H1 (cell line): ENCODE measurements around the gene SCAMP3. TPM values are rescaled to one million over a fixed set of nuclear protein-coding genes. Genes with fewer than 3 reads are reported as not detected.

Source experiments
- CTCF ChIA-PET: fragments of 300-600 bp; sonication (Branson Sonifier 250); formaldehyde crosslinking; loops from one replicate; lab custom pipeline; 2021; ENCODE audit not compliant: partially characterized antibody; lab: Charles Lee
- POLR2A ChIA-PET: fragments of 300-600 bp; sonication (Branson Sonifier 250); formaldehyde crosslinking; loops from one replicate; lab custom pipeline; 2021; ENCODE audit warnings: inconsistent platforms; ENCODE audit not compliant: partially characterized antibody; lab: Charles Lee
- DNase-seq, 2 experiments: peaks; one replicate each; pipeline versions ENCODE4 v3.0.0 to v3.0.0-alpha.2; 2010 to 2022; ENCODE audit warnings: low spot score in 2 of 2, low read depth in 1 of 2, mixed read lengths in 1 of 2
- FAIRE-seq: peaks from 2 replicates; lab custom pipeline; 2011; peaks lifted over from hg19 to GRCh38; lab: Jason Lieb, UNC
- H2AFZ ChIP-seq: 2 replicates; pipeline ENCODE4 v1.8.1; 2012; ENCODE audit warnings: low read length, inconsistent platforms
- H2AK5ac ChIP-seq: 2 replicates; pipeline ENCODE4 v1.6.1; 2013; ENCODE audit warnings: low read depth, low read length
- H2BK120ac ChIP-seq: replicated peaks from 2 replicates; pipeline ENCODE3; 2013; ENCODE audit warnings: low read depth, low read length, inconsistent platforms
- H2BK12ac ChIP-seq: 2 replicates; pipeline ENCODE4 v1.6.1; 2013; ENCODE audit warnings: low read depth, low read length
- H2BK15ac ChIP-seq: 2 replicates; pipeline ENCODE4 v1.6.1; 2013; ENCODE audit warnings: low read length
- H2BK20ac ChIP-seq: 2 replicates; pipeline ENCODE4 v1.6.1; 2013; ENCODE audit warnings: low read length
- H2BK5ac ChIP-seq: 2 replicates; pipeline ENCODE4 v1.6.1; 2013; ENCODE audit warnings: low read depth, low read length
- H3K14ac ChIP-seq: 2 replicates; pipeline ENCODE4 v1.6.1; 2013; ENCODE audit warnings: inconsistent platforms; ENCODE audit not compliant: insufficient read length
- H3K18ac ChIP-seq: 2 replicates; pipeline ENCODE4 v1.6.1; 2013; ENCODE audit warnings: low read length; ENCODE audit errors: extremely low read depth
- H3K23ac ChIP-seq: 2 replicates; pipeline ENCODE4 v1.6.1; 2013; ENCODE audit warnings: inconsistent platforms; ENCODE audit not compliant: insufficient read length
- H3K23me2 ChIP-seq: 2 replicates; pipeline ENCODE4 v1.6.1; 2013; ENCODE audit warnings: low read depth, low read length
- H3K27ac ChIP-seq: 2 replicates; pipeline ENCODE4 v1.6.1; 2011; ENCODE audit warnings: low read depth, low read length, inconsistent platforms
- H3K27me3 ChIP-seq, 4 experiments: replicated peaks in 1 of 4; 1 replicate in 1 of 4; 2 replicates in 3 of 4; pipeline versions ENCODE4 v1.6.1 to v1.8.1; 2011 to 2013; ENCODE audit warnings: low read length in 3 of 4, mild to moderate bottlenecking in 3 of 4, inconsistent platforms in 2 of 4, mixed read lengths in 2 of 4, moderate library complexity in 1 of 4; ENCODE audit not compliant: control insufficient read depth in 3 of 4, insufficient read depth in 3 of 4; ENCODE audit errors: extremely low read depth in 1 of 4
- H3K36me3 ChIP-seq, 4 experiments: 2 replicates each; pipeline versions ENCODE4 v1.6.1 to v1.8.1; 2011 to 2013; ENCODE audit warnings: mild to moderate bottlenecking in 4 of 4, low read length in 3 of 4, moderate library complexity in 2 of 4, control low read depth in 1 of 4, inconsistent platforms in 1 of 4; ENCODE audit not compliant: insufficient read depth in 4 of 4, control insufficient read depth in 2 of 4
- H3K4ac ChIP-seq: replicated peaks from 2 replicates; pipeline ENCODE3; 2013; ENCODE audit warnings: low read length, low read depth, mixed read lengths, inconsistent platforms; ENCODE audit not compliant: insufficient read length
- H3K4me1 ChIP-seq, 4 experiments: replicated peaks in 1 of 4; 1 replicate in 1 of 4; 2 replicates in 3 of 4; pipeline versions ENCODE4 v1.6.1 to v1.8.1; 2011 to 2013; ENCODE audit warnings: low read length in 3 of 4, inconsistent platforms in 2 of 4, mixed read lengths in 1 of 4; ENCODE audit not compliant: insufficient read depth in 4 of 4, control insufficient read depth in 3 of 4
- H3K4me2 ChIP-seq, 2 experiments: 2 replicates each; pipeline versions ENCODE4 v1.6.1 to v1.8.1; 2011 to 2013; ENCODE audit warnings: low read depth in 2 of 2, low read length in 2 of 2, control low read depth in 1 of 2, inconsistent platforms in 1 of 2, mild to moderate bottlenecking in 1 of 2; ENCODE audit not compliant: insufficient read depth in 1 of 2
- H3K4me3 ChIP-seq, 4 experiments: fragments of 200-600, 300-600 bp in 1 of 4; sonication (generic), shearing (Covaris generic), sonication (Bioruptor Twin) in 1 of 4; 2 replicates each; pipeline versions ENCODE4 v1.5.1 to v1.8.1; 2011 to 2016; ENCODE audit warnings: low read length in 4 of 4, low read depth in 3 of 4, control low read depth in 2 of 4, inconsistent platforms in 2 of 4, mild to moderate bottlenecking in 2 of 4, mixed read lengths in 1 of 4, moderate library complexity in 1 of 4; ENCODE audit not compliant: insufficient read depth in 2 of 4; ENCODE audit errors: extremely low read depth in 1 of 4
- H3K56ac ChIP-seq: replicated peaks from 2 replicates; pipeline ENCODE3; 2013; ENCODE audit warnings: low read depth, mild to moderate bottlenecking, mixed read lengths, low read length, inconsistent platforms; ENCODE audit not compliant: insufficient read length
- H3K79me1 ChIP-seq: 2 replicates; pipeline ENCODE4 v1.6.1; 2013; ENCODE audit warnings: low read depth, low read length, control low read depth
- H3K79me2 ChIP-seq, 2 experiments: 2 replicates each; pipeline versions ENCODE4 v1.6.1 to v1.8.1; 2012 to 2013; ENCODE audit warnings: low read length in 2 of 2, mild to moderate bottlenecking in 2 of 2, inconsistent platforms in 1 of 2; ENCODE audit not compliant: insufficient read depth in 2 of 2, control insufficient read depth in 1 of 2
- H3K9ac ChIP-seq, 4 experiments: replicated peaks in 1 of 4; 1 replicate in 1 of 4; 2 replicates in 3 of 4; pipeline versions ENCODE4 v1.6.1 to v1.8.1; 2011 to 2013; ENCODE audit warnings: low read depth in 3 of 4, low read length in 3 of 4, control low read depth in 2 of 4, mild to moderate bottlenecking in 2 of 4, moderate library complexity in 2 of 4, inconsistent platforms in 1 of 4; ENCODE audit errors: extremely low read depth in 1 of 4
- H3K9me3 ChIP-seq, 2 experiments: 2 replicates each; pipeline versions ENCODE4 v1.6.1 to v1.8.1; 2012 to 2013; ENCODE audit warnings: mild to moderate bottlenecking in 2 of 2, moderate library complexity in 2 of 2, control low read depth in 1 of 2, inconsistent platforms in 1 of 2, low read depth in 1 of 2, low read length in 1 of 2, mixed read lengths in 1 of 2; ENCODE audit not compliant: insufficient read depth in 2 of 2
- H4K20me1 ChIP-seq, 2 experiments: replicated peaks in 1 of 2; 2 replicates each; pipeline versions ENCODE3 to v1.8.1; 2011 to 2013; ENCODE audit warnings: inconsistent platforms in 2 of 2, low read length in 2 of 2, mild to moderate bottlenecking in 1 of 2; ENCODE audit not compliant: insufficient read depth in 2 of 2, control insufficient read depth in 1 of 2
- H4K5ac ChIP-seq: 2 replicates; pipeline ENCODE4 v1.6.1; 2013; ENCODE audit warnings: low read length, low read depth, mixed read lengths, inconsistent platforms; ENCODE audit not compliant: insufficient read length
- H4K8ac ChIP-seq: 2 replicates; pipeline ENCODE4 v1.8.0; 2013; ENCODE audit warnings: mild to moderate bottlenecking, moderate library complexity, low read length, inconsistent platforms; ENCODE audit not compliant: insufficient read depth; ENCODE audit errors: extremely low read depth
- H4K91ac ChIP-seq: replicated peaks from 2 replicates; pipeline ENCODE3; 2013; ENCODE audit warnings: low read length, mixed read lengths, inconsistent platforms; ENCODE audit not compliant: insufficient read length
- ASH2L ChIP-seq: fragments of 200-600, 300-600 bp; sonication (generic); IDR thresholded peaks from one replicate; pipeline ENCODE4 v1.7.1; 2017; ENCODE audit warnings: low read length
- CEBPB ChIP-seq: IDR thresholded peaks from 2 replicates; pipeline ENCODE4 v1.6.1; 2012; ENCODE audit warnings: low read depth, low read length
- CHD2 ChIP-seq: IDR thresholded peaks from 2 replicates; pipeline ENCODE4 v1.6.1; 2012; ENCODE audit warnings: low read length, improper control_type of control experiment
- CREB1 ChIP-seq: IDR thresholded peaks from 2 replicates; pipeline ENCODE4 v1.6.1; 2012; ENCODE audit warnings: inconsistent platforms
- EGR1 ChIP-seq: IDR thresholded peaks from 2 replicates; pipeline ENCODE4 v1.6.1; 2011; ENCODE audit warnings: low read depth, low read length, borderline replicate concordance
- EP300 ChIP-seq, 2 experiments: IDR thresholded peaks; 1 replicate in 1 of 2; 2 replicates in 1 of 2; pipeline ENCODE4 v1.6.1; 2011 to 2012; ENCODE audit warnings: low read depth in 2 of 2, low read length in 2 of 2, mild to moderate bottlenecking in 2 of 2, borderline replicate concordance in 1 of 2, inconsistent platforms in 1 of 2, moderate library complexity in 1 of 2
- POLR2A ChIP-seq, 2 experiments: IDR thresholded peaks; 1 replicate in 1 of 2; 2 replicates in 1 of 2; pipeline ENCODE4 v1.6.1; 2011; ENCODE audit warnings: low read depth in 2 of 2, low read length in 2 of 2, mild to moderate bottlenecking in 2 of 2; ENCODE audit errors: control extremely low read depth in 1 of 2
- RXRA ChIP-seq: IDR thresholded peaks from 2 replicates; pipeline ENCODE4 v1.6.1; 2011; ENCODE audit warnings: low read depth, mild to moderate bottlenecking, low read length, moderate library complexity; ENCODE audit not compliant: insufficient read depth
- TAF1 ChIP-seq: IDR thresholded peaks from 2 replicates; pipeline ENCODE4 v1.6.1; 2011; ENCODE audit warnings: mild to moderate bottlenecking, low read depth, low read length
- USF2 ChIP-seq: IDR thresholded peaks from 2 replicates; pipeline ENCODE4 v1.6.1; 2011; ENCODE audit warnings: low read length, improper control_type of control experiment
- WGBS, 2 experiments: shearing (Covaris generic) in 1 of 2; methylation state at CpG; one replicate each; pipeline versions ENCODE4 v1.1.6 to v1.1.7; 2013 to 2015; ENCODE audit warnings: low lambda C conversion rate in 2 of 2, mixed read lengths in 2 of 2, inconsistent platforms in 1 of 2, low coverage in 1 of 2, missing lambda C conversion rate in 1 of 2; ENCODE audit not compliant: insufficient replicate concordance in 2 of 2, insufficient coverage in 1 of 2, insufficient read length in 1 of 2; ENCODE audit errors: extremely low coverage in 1 of 2, missing lambda C conversion rate in 1 of 2; 5-methylcytosine and 5-hydroxymethylcytosine counted together
- polyA plus RNA-seq, 7 experiments: library from polyadenylated mRNA; depleted of rRNA in 3 of 7; stranded (reverse) in 5 of 7; unstranded in 2 of 7; fragments of >200 nt in 5 of 7; fragments of 200-250 nt in 2 of 7; gene quantifications; 1 replicate in 5 of 7; 2 replicates in 1 of 7; 4 replicates in 1 of 7; pipeline versions ENCODE4 v1.2.1 to v1.2.3, GENCODE V29; 2011 to 2013; ENCODE audit warnings: missing spikeins in 2 of 7, mixed read lengths in 2 of 7
- total RNA-seq: library from RNA; stranded (reverse); fragmentation: NEBNext Ultra II Directional; extraction: Animal tissue kit (Norgen Biotek cat#: 25700); gene quantifications from 2 replicates; pipeline ENCODE4 v1.2.1, GENCODE V29; 2021

Gene SCAMP3
- total and polyA plus RNA-seq, 2 of the 8 experiments (the other 6 are each of a cell fraction or from before 2014, with no cell fraction given) = 48.9 to 143 TPM

GRCh38 chr1:155273343-155274245 is 11.4 kb upstream of the SCAMP3 start, which contains the start of gene CLK2:
TSS of gene CLK2 (minus strand) at chr1:155273504. CDS start at chr1:155270977, 2,527 bp downstream.
- Histone ChIP-seq H3K9me3 (no peaks in the 10 kb centered on the region), H2BK5ac (peak within 1 kb of the TSS; percentile 62; the same call in 1 of the 2 replicates), H4K20me1 (peaks cover 5 to 7% of the 10 kb centered on the region in 2 experiments), H3K4ac (peak within 1 kb of the TSS; percentile 30), H3K18ac (peak within 1 kb of the TSS; percentile 72; the same call in 1 of the 2 replicates), H2AFZ (peak within 1 kb of the TSS; percentile 18), H4K91ac (peak within 1 kb of the TSS; percentile 22), H4K8ac (no peak within 1 kb of the TSS), H4K5ac (peak within 1 kb of the TSS; percentile 84), H3K36me3 (peaks cover 16 to 29% (median 23%) of the 10 kb centered on the region in 4 experiments), H3K27ac (peak within 1 kb of the TSS; percentile 78; the same call in 1 of the 2 replicates), H3K23ac (no peak within 1 kb of the TSS), H2BK20ac (no peak within 1 kb of the TSS), H2BK12ac (0 out of 2 replicates have a peak within 1 kb of the TSS, but pooled peaks have one; percentile 32), H3K56ac (no peak within 1 kb of the TSS), H3K4me3 (peak within 1 kb of the TSS; percentile 86 to 100 (median 90)), H3K4me2 (peak within 1 kb of the TSS; percentile 78 to 96), H2BK120ac (no peak within 1 kb of the TSS), H3K9ac (peak within 1 kb of the TSS; percentile 80 to 98 (median 84)), H3K23me2 (peaks cover 17% of the 10 kb centered on the region; the same call in 1 of the 2 replicates), H3K14ac (no peak within 1 kb of the TSS), H3K79me2 (peaks cover 10 to 25% of the 10 kb centered on the region in 2 experiments), H3K4me1 (peaks cover 2 to 14% (median 5%) of the 10 kb centered on the region in 4 experiments; a peak in 6 of 7 replicates), H2AK5ac (no peak within 1 kb of the TSS), H3K79me1 (no peaks in the 10 kb centered on the region; the same call in none of the 2 replicates), H3K27me3 (peaks cover 0 to 3% (median 0%) of the 10 kb centered on the region in 4 experiments; a peak in 2 of 7 replicates), H2BK15ac (no peak within 1 kb of the TSS)
- WGBS, 2 experiments = 28% methylated on average over 45 of the region's 61 CpGs; no CpG with 5 or more reads in 1 of the 2 experiments
- DNase-seq (peak; percentile 93 to 96), FAIRE-seq (no peak)
- CTCF ChIA-PET = interaction anchor here (0.7 to 2.7 kb wide), 9 partner anchors 10 to 72 kb away, joined by 3 to 16 read pairs (median 7); partner anchors contain the start of genes ENTREP3 and RUSC1
- POLR2A ChIA-PET = interaction anchor here (0.7 to 7.5 kb wide), 19 partner anchors 11 to 470 kb away, joined by 3 to 87 read pairs (median 6); partner anchors contain the start of genes ENTREP3, FDPS, KRTCAP2 and RUSC1
- TF ChIP-seq EP300 (IDR thresholded peaks at IDR 0.05; ENCODE audit: borderline replicate concordance in 1 of 2, low read depth in 2 of 2, low read length in 2 of 2) = peak in 1 of 2 experiments; percentile 31; a peak in 1 of 3 replicates
- peak; percentile 64 for TF ChIP-seq ASH2L
- TF ChIP-seq RXRA = no peak
- TF ChIP-seq CREB1 = peak; percentile 63; the same call in 1 of the 2 replicates
- TF ChIP-seq EGR1 = peak; percentile 68; the same call in 1 of the 2 replicates
- peak; percentile 77 for TF ChIP-seq USF2
- TF ChIP-seq TAF1 = peak; percentile 68
- no peak for TF ChIP-seq CHD2
- peak; percentile 62 to 68; a peak in 2 of 3 replicates for TF ChIP-seq POLR2A (IDR thresholded peaks at IDR 0.05; ENCODE audit: control extremely low read depth in 1 of 2, low read depth in 2 of 2, low read length in 2 of 2)
- no peak for TF ChIP-seq CEBPB
